ENCODE data around the gene CD5L.

- TF ChIP-seq, protein P1, sequence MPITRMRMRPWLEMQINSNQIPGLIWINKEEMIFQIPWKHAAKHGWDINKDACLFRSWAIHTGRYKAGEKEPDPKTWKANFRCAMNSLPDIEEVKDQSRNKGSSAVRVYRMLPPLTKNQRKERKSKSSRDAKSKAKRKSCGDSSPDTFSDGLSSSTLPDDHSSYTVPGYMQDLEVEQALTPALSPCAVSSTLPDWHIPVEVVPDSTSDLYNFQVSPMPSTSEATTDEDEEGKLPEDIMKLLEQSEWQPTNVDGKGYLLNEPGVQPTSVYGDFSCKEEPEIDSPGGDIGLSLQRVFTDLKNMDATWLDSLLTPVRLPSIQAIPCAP (CRISPR knock-in tag; IDR thresholded peaks at IDR 0.05; ENCODE audit: low read depth), result no peak
- TF ChIP-seq ZNF589 (CRISPR knock-in tag; conservative IDR thresholded peaks at IDR 0.05) (no peak), CTCF (CRISPR knock-in tag; IDR thresholded peaks at IDR 0.05) (no peak), ZNF747 (CRISPR knock-in tag; IDR thresholded peaks at IDR 0.05; ENCODE audit: borderline replicate concordance) (no peak), ZNF274 (CRISPR knock-in tag; IDR thresholded peaks at IDR 0.05) (no peak), GLI4 (CRISPR knock-in tag; IDR thresholded peaks at IDR 0.05; ENCODE audit: borderline replicate concordance) (no peak), HMG20B (CRISPR knock-in tag; conservative IDR thresholded peaks at IDR 0.05) (no peak), DZIP1 (CRISPR knock-in tag; IDR thresholded peaks at IDR 0.05) (no peak), ZNF570 (CRISPR knock-in tag; IDR thresholded peaks at IDR 0.05; ENCODE audit: borderline replicate concordance) (no peak)
- TF ChIP-seq, protein P2, sequence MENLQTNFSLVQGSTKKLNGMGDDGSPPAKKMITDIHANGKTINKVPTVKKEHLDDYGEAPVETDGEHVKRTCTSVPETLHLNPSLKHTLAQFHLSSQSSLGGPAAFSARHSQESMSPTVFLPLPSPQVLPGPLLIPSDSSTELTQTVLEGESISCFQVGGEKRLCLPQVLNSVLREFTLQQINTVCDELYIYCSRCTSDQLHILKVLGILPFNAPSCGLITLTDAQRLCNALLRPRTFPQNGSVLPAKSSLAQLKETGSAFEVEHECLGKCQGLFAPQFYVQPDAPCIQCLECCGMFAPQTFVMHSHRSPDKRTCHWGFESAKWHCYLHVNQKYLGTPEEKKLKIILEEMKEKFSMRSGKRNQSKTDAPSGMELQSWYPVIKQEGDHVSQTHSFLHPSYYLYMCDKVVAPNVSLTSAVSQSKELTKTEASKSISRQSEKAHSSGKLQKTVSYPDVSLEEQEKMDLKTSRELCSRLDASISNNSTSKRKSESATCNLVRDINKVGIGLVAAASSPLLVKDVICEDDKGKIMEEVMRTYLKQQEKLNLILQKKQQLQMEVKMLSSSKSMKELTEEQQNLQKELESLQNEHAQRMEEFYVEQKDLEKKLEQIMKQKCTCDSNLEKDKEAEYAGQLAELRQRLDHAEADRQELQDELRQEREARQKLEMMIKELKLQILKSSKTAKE (CRISPR knock-in tag; IDR thresholded peaks at IDR 0.05; ENCODE audit: borderline replicate concordance), result no peak
These were observed 27.0 kb upstream of the CD5L start for GRCh38 chr1:157868654-157869053.

All from HepG2 (cell line).